ENCODE measurements around the gene PPP4R2.

GRCh38 chr3:73115806-73116205 is 119.2 kb downstream of the PPP4R2 start:
- TF ChIP-seq CTCF (IDR thresholded peaks at IDR 0.05), result no peak
- TF ChIP-seq POLR2A (IDR thresholded peaks at IDR 0.05), result no peak

Data from esophagus squamous epithelium (tissue), 4 donors.